Activated CD8-positive, alpha-beta T cell treated with anti-CD3 and anti-CD28 coated beads for 36 hours (primary cell): ENCODE data around the gene SPAM1. TPM values are rescaled to one million over a fixed set of nuclear protein-coding genes. Genes with fewer than 3 reads are reported as not detected.

Source experiments
- ATAC-seq: fragments of 200-7000 bp; cut with Tn5 transposase; one replicate; pipeline ENCODE4 v1.10.0; 2021; ENCODE audit warnings: mild to moderate bottlenecking, moderate library complexity
- CTCF ChIA-PET: fragments of 350-600 bp; sonication (Branson Sonifier 250); formaldehyde crosslinking; loops from one replicate; lab custom pipeline; 2021; ENCODE audit warnings: antibody characterized with exemption; lab: Charles Lee
- POLR2A ChIA-PET: fragments of 350-600 bp; sonication (Branson Sonifier 250); formaldehyde crosslinking; loops from one replicate; lab custom pipeline; 2021; ENCODE audit warnings: antibody characterized with exemption; lab: Charles Lee
- DNase-seq: peaks from one replicate; pipeline ENCODE4 v3.0.0-alpha.2; 2020
- H3K27ac Mint-ChIP-seq: one replicate; pipeline ENCODE4 v1.8.0; 2021; ENCODE audit warnings: mild to moderate bottlenecking, mixed read lengths
- H3K27me3 Mint-ChIP-seq: one replicate; pipeline ENCODE4 v1.8.0; 2021; ENCODE audit warnings: mixed read lengths
- H3K36me3 Mint-ChIP-seq: one replicate; pipeline ENCODE4 v1.8.0; 2021; ENCODE audit warnings: low read depth, mixed read lengths
- H3K4me1 Mint-ChIP-seq: one replicate; pipeline ENCODE4 v1.8.0; 2021; ENCODE audit warnings: low read depth, mixed read lengths
- H3K4me3 Mint-ChIP-seq: one replicate; pipeline ENCODE4 v1.8.0; 2021; ENCODE audit warnings: mild to moderate bottlenecking, moderate library complexity, mixed read lengths
- H3K9me3 Mint-ChIP-seq: one replicate; pipeline ENCODE4 v1.8.0; 2021; ENCODE audit warnings: mixed read lengths
- intact Hi-C: fragments of 100-400 bp; cut with micrococcal nuclease; formaldehyde crosslinking; loops from one replicate; pipeline ENCODE4 v1.10.0; 2022
- total RNA-seq, 2 experiments: library from RNA; stranded (reverse); gene quantifications; one replicate each; pipeline ENCODE4 v1.2.3, GENCODE V29; 2021
- TF ChIP-seq, protein P1 (sequence below): fragments of 200-600 bp; IDR thresholded peaks from one replicate; pipeline ENCODE4 v1.8.0; 2022; ENCODE audit warnings: antibody characterized with exemption, mild to moderate bottlenecking

The SPAM1 gene
- total RNA-seq, 2 experiments from 2014 or later, result not detected

DNA sequence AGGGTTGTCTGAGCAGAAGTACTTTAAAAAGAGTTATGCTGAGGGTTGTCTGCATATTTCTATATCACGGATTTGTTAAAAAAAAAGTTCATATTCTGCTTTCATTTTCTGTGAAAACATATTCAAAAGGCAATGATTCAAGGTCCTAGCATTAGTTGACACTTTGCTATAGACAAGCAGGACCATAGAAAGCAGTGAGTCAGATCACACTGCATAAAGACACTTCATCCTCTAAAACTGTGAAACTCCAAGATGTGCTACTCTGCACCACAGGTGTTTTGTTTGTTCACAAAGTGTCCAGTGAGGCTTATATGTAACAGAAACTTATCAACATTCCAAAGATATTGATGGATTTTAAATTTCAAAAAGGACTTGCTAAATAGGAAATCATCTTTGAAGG lies 47.0 kb downstream of the SPAM1 start:
- ATAC-seq, result no peak
- Mint-ChIP-seq H3K9me3 (peaks cover 4% of the 10 kb centered on the region), H3K4me1 (no peaks in the 10 kb centered on the region), H3K36me3 (no peaks in the 10 kb centered on the region), H3K27ac (no peak overlapping the region), H3K27me3 (no peaks in the 10 kb centered on the region), H3K4me3 (no peak overlapping the region)
- TF ChIP-seq, protein P1, sequence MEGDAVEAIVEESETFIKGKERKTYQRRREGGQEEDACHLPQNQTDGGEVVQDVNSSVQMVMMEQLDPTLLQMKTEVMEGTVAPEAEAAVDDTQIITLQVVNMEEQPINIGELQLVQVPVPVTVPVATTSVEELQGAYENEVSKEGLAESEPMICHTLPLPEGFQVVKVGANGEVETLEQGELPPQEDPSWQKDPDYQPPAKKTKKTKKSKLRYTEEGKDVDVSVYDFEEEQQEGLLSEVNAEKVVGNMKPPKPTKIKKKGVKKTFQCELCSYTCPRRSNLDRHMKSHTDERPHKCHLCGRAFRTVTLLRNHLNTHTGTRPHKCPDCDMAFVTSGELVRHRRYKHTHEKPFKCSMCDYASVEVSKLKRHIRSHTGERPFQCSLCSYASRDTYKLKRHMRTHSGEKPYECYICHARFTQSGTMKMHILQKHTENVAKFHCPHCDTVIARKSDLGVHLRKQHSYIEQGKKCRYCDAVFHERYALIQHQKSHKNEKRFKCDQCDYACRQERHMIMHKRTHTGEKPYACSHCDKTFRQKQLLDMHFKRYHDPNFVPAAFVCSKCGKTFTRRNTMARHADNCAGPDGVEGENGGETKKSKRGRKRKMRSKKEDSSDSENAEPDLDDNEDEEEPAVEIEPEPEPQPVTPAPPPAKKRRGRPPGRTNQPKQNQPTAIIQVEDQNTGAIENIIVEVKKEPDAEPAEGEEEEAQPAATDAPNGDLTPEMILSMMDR, result no peak
- intact Hi-C loops, result no loop called here
- ChIA-PET CTCF (no interaction called here), POLR2A (no interaction called here)
- no peak for DNase-seq

- TF ChIP-seq, protein P1, result no peak
- Mint-ChIP-seq H3K36me3 (no peaks in the 10 kb centered on the region), H3K4me3 (no peak overlapping the region), H3K27me3 (no peaks in the 10 kb centered on the region), H3K4me1 (no peaks in the 10 kb centered on the region), H3K9me3 (peaks cover 4% of the 10 kb centered on the region), H3K27ac (no peak overlapping the region)
- no peak for ATAC-seq
- no peak for DNase-seq
- ChIA-PET POLR2A (no interaction called here), CTCF (no interaction called here)
- intact Hi-C loops, result no loop called here
These were observed 47.8 kb downstream of the SPAM1 start for GRCh38 chr7:123972831-123973230.

DNA sequence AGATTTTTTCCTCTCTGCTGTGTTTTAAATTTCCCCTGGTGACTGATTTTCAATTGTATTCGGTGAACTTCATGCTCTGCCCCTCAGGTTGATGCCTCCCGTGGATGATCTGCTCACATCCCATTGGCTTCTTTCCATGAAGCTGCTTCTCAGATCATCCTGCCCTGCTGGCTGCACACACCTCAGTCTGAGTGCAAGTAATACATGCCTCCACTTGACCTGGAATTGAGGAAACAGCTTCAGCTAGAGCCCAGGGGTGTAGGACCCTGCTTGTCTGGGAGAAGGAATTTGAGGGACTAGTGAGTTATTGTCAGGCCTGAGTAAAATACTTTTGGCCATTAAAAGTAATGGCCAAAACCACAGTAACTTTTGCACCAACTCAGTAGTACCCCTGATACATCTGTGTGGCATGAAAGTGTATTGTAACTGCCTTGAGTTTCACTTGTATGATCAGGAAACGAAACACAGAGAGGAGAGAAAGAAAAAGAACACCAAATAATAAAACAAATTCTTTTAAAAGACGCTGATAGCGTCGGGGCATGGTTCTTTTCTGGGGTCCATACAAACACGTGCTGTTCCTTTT lies 49.4 kb downstream of the SPAM1 start:
- H3K9me3 Mint-ChIP-seq, result no peaks in the 10 kb centered on the region
- H3K4me1 Mint-ChIP-seq, result no peaks in the 10 kb centered on the region
- POLR2A ChIA-PET, result no interaction called here
- no peaks in the 10 kb centered on the region for H3K27me3 Mint-ChIP-seq
- TF ChIP-seq, protein P1, result no peak
- H3K36me3 Mint-ChIP-seq, result no peaks in the 10 kb centered on the region
- H3K27ac Mint-ChIP-seq, result no peak overlapping the region
- CTCF ChIA-PET, result no interaction called here
- ATAC-seq, result no peak
- H3K4me3 Mint-ChIP-seq, result no peak overlapping the region
- intact Hi-C loops, result no loop called here
- DNase-seq, result no peak

DNA sequence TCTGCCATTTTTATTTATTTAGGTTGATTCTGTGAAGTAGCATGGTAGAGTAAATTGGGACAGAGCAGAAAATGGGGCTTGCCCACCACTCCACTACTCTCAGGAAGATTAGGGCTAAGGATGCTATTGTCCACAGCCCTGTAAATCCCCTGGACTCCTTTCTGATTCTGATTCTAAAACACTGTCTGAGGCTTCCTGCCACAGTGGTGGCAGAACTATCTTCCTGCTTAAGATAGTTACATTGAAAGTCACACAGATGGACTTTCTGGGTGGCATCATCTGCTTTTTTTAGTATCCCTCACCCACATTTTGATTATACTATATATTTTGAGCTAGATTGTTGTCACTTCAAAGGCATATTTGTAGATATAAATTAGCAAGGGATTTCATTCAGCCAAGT lies 50.0 kb downstream of the SPAM1 start:
- POLR2A ChIA-PET, result no interaction called here
- Mint-ChIP-seq H3K27me3 (no peaks in the 10 kb centered on the region), H3K4me3 (no peak overlapping the region), H3K9me3 (no peaks in the 10 kb centered on the region), H3K36me3 (no peaks in the 10 kb centered on the region), H3K4me1 (no peaks in the 10 kb centered on the region), H3K27ac (no peak overlapping the region)
- intact Hi-C loops, result no loop called here
- CTCF ChIA-PET, result no interaction called here
- ATAC-seq, result no peak
- DNase-seq, result no peak
- TF ChIP-seq, protein P1, result no peak

- ATAC-seq, result no peak
- Mint-ChIP-seq H3K36me3 (no peaks in the 10 kb centered on the region), H3K27me3 (no peaks in the 10 kb centered on the region), H3K4me3 (no peak overlapping the region), H3K9me3 (peaks cover 1% of the 10 kb centered on the region), H3K27ac (no peak overlapping the region), H3K4me1 (no peaks in the 10 kb centered on the region)
- TF ChIP-seq, protein P1, result no peak
- DNase-seq, result no peak
- intact Hi-C loops, result no loop called here
- CTCF ChIA-PET, result no interaction called here
- POLR2A ChIA-PET, result no interaction called here
These were observed 52.0 kb downstream of the SPAM1 start for GRCh38 chr7:123977081-123977480.
